HEK293 (cell line): ENCODE measurements around the gene ITGB5.

Experiments
- CTCF ChIA-PET: fragments of 350-600 bp; formaldehyde crosslinking; extraction: SDS; loops from one replicate; lab custom pipeline; 2021; ENCODE audit warnings: antibody characterized with exemption; lab: Yijun Ruan, JAX
- POLR2A ChIA-PET: fragments of 300-600 bp; formaldehyde crosslinking; extraction: SDS; loops from one replicate; lab custom pipeline; 2020; ENCODE audit warnings: antibody characterized with exemption, inconsistent platforms; lab: Yijun Ruan, JAX
- H3K27ac ChIP-seq: fragments of 200-500 bp; sonication (Bioruptor generic); 2 replicates; pipeline ENCODE4 v1.5.1; 2014; ENCODE audit warnings: low read depth, low read length, control low read depth, inconsistent platforms; ENCODE audit errors: extremely low read depth
- H3K36me3 ChIP-seq, 2 experiments: fragments of 200-500 bp in 1 of 2; sonication (Bioruptor generic) in 1 of 2; 1 replicate in 1 of 2; 2 replicates in 1 of 2; pipeline ENCODE4 v1.5.1; 2014 to 2017; ENCODE audit warnings: inconsistent platforms in 2 of 2, low read length in 2 of 2; ENCODE audit not compliant: control insufficient read depth in 2 of 2, insufficient read depth in 1 of 2
- H3K4me1 ChIP-seq: fragments of 200-500 bp; sonication (Bioruptor generic); 2 replicates; pipeline ENCODE4 v1.5.1; 2014; ENCODE audit warnings: mild to moderate bottlenecking, low read length, inconsistent platforms; ENCODE audit not compliant: control insufficient read depth, insufficient read depth
- H3K4me3 ChIP-seq: 2 replicates; pipeline ENCODE4 v1.5.1; 2011; ENCODE audit warnings: low read depth, mild to moderate bottlenecking, control low read depth, low read length, moderate library complexity
- H3K9me3 ChIP-seq: fragments of 200-500 bp; sonication (Bioruptor generic); 2 replicates; pipeline ENCODE4 v1.5.1; 2014; ENCODE audit warnings: low read depth, low read length, inconsistent platforms; ENCODE audit not compliant: control insufficient read depth, insufficient read depth
- GFI1B ChIP-seq: fragments of 450-650 bp; formaldehyde crosslinking; IDR thresholded peaks from 2 replicates; pipeline ENCODE4 v1.5.1; 2016; ENCODE audit warnings: missing biosample characterization, missing genetic modification characterization
- IKZF3 ChIP-seq: fragments of 450-650 bp; IDR thresholded peaks from 2 replicates; pipeline ENCODE4 v1.5.0; 2018; ENCODE audit warnings: missing biosample characterization, mild to moderate bottlenecking, missing genetic modification characterization, moderate library complexity
- KLF8 ChIP-seq: fragments of 450-650 bp; formaldehyde crosslinking; IDR thresholded peaks from 2 replicates; pipeline ENCODE4 v1.5.1; 2016; ENCODE audit warnings: missing biosample characterization, missing genetic modification characterization
- MEIS1 ChIP-seq: sonication (generic); formaldehyde crosslinking; IDR thresholded peaks from 2 replicates; pipeline ENCODE4 v1.8.1; 2022; ENCODE audit warnings: missing genetic modification reagents, mild to moderate bottlenecking, borderline replicate concordance
- TRIM28 ChIP-seq: IDR thresholded peaks from 2 replicates; pipeline ENCODE4 v1.6.1; 2011; ENCODE audit warnings: low read length, control low read depth, borderline replicate concordance
- ZBTB21 ChIP-seq: fragments of 450-650 bp; formaldehyde crosslinking; IDR thresholded peaks from 2 replicates; pipeline ENCODE4 v1.5.1; 2017; ENCODE audit warnings: missing biosample characterization, missing genetic modification characterization
- ZNF121 ChIP-seq: fragments of 450-650 bp; formaldehyde crosslinking; IDR thresholded peaks from 2 replicates; pipeline ENCODE4 v1.5.1; 2016; ENCODE audit warnings: missing biosample characterization, missing genetic modification characterization
- ZNF354C ChIP-seq: fragments of 450-650 bp; formaldehyde crosslinking; IDR thresholded peaks from 2 replicates; pipeline ENCODE4 v1.5.1; 2016; ENCODE audit warnings: missing biosample characterization, missing genetic modification characterization, low read depth, borderline replicate concordance
- ZNF362 ChIP-seq: fragments of 450-650 bp; formaldehyde crosslinking; IDR thresholded peaks from 2 replicates; pipeline ENCODE4 v1.5.1; 2016; ENCODE audit warnings: missing biosample characterization, missing genetic modification characterization
- ZNF391 ChIP-seq: fragments of 450-650 bp; formaldehyde crosslinking; IDR thresholded peaks from 2 replicates; pipeline ENCODE4 v1.5.1; 2016; ENCODE audit warnings: low read depth, missing biosample characterization, missing genetic modification characterization, borderline replicate concordance
- ZNF404 ChIP-seq: fragments of 450-650 bp; formaldehyde crosslinking; IDR thresholded peaks from 2 replicates; pipeline ENCODE4 v1.5.1; 2017; ENCODE audit warnings: missing biosample characterization, missing genetic modification characterization
- ZNF585B ChIP-seq: fragments of 450-650 bp; formaldehyde crosslinking; IDR thresholded peaks from 2 replicates; pipeline ENCODE4 v1.5.1; 2016; ENCODE audit warnings: missing biosample characterization, missing genetic modification characterization
- ZNF837 ChIP-seq: fragments of 450-650 bp; formaldehyde crosslinking; IDR thresholded peaks from 2 replicates; pipeline ENCODE4 v1.5.1; 2016; ENCODE audit warnings: missing biosample characterization, missing genetic modification characterization
- ZSCAN30 ChIP-seq: fragments of 450-650 bp; IDR thresholded peaks from 2 replicates; pipeline ENCODE4 v1.5.1; 2018; ENCODE audit warnings: missing biosample characterization, mild to moderate bottlenecking, missing genetic modification characterization, moderate library complexity
- ZXDB ChIP-seq: fragments of 450-650 bp; formaldehyde crosslinking; IDR thresholded peaks from 2 replicates; pipeline ENCODE4 v1.5.1; 2016; ENCODE audit warnings: missing biosample characterization, missing genetic modification characterization
- TF ChIP-seq, protein P1 (sequence below): fragments of 450-650 bp; formaldehyde crosslinking; IDR thresholded peaks from 2 replicates; pipeline ENCODE4 v1.5.0; 2017; ENCODE audit warnings: missing biosample characterization, missing genetic modification characterization, borderline replicate concordance

ITGB5 gene

GRCh38 chr3:124903896-124904834 lies 17.0 kb upstream of the ITGB5 start:
- Histone ChIP-seq H3K9me3 (no peaks in the 10 kb centered on the region), H3K4me1 (no peaks in the 10 kb centered on the region)
- CTCF ChIA-PET, result interaction anchor here (0.7 to 8.0 kb wide), 3 partner anchors 116 to 344 kb away, joined by 3 to 201 read pairs (median 3); no protein-coding TSS in a partner anchor
- TF ChIP-seq, protein P1, sequence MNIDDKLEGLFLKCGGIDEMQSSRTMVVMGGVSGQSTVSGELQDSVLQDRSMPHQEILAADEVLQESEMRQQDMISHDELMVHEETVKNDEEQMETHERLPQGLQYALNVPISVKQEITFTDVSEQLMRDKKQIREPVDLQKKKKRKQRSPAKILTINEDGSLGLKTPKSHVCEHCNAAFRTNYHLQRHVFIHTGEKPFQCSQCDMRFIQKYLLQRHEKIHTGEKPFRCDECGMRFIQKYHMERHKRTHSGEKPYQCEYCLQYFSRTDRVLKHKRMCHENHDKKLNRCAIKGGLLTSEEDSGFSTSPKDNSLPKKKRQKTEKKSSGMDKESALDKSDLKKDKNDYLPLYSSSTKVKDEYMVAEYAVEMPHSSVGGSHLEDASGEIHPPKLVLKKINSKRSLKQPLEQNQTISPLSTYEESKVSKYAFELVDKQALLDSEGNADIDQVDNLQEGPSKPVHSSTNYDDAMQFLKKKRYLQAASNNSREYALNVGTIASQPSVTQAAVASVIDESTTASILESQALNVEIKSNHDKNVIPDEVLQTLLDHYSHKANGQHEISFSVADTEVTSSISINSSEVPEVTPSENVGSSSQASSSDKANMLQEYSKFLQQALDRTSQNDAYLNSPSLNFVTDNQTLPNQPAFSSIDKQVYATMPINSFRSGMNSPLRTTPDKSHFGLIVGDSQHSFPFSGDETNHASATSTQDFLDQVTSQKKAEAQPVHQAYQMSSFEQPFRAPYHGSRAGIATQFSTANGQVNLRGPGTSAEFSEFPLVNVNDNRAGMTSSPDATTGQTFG (tag by site-specific recombination), result no peak
- TF ChIP-seq ZNF354C (tag by site-specific recombination) (no peak), KLF8 (no peak), MEIS1 (CRISPR knock-in tag) (no peak)
- TF ChIP-seq, all 188 proteins: peak for 0
- H3K36me3 ChIP-seq, result no peaks in the 10 kb centered on the region
- no peak overlapping the region for H3K27ac ChIP-seq
- no peak overlapping the region for H3K4me3 ChIP-seq
- POLR2A ChIA-PET, result interaction anchor here (1.3 kb wide), 1 partner anchor 143 kb away, joined by 5 read pairs; no protein-coding TSS in a partner anchor

GRCh38 chr3:124896824-124897526 lies 9.8 kb upstream of the ITGB5 start:
- POLR2A ChIA-PET, result interaction anchor here (0.7 kb wide), 1 partner anchor 53 kb away, joined by 5 read pairs; no protein-coding TSS in a partner anchor
- Histone ChIP-seq H3K9me3 (no peaks in the 10 kb centered on the region), H3K36me3 (no peaks in the 10 kb centered on the region), H3K27ac (no peak overlapping the region), H3K4me3 (no peak overlapping the region), H3K4me1 (no peaks in the 10 kb centered on the region)
- CTCF ChIA-PET, result interaction anchor here (1.1 kb wide), 1 partner anchor 136 kb away, joined by 4 read pairs; no protein-coding TSS in a partner anchor
- TF ChIP-seq ZBTB21 (tag by site-specific recombination) (no peak), ZNF121 (peak; percentile 74)

DNA sequence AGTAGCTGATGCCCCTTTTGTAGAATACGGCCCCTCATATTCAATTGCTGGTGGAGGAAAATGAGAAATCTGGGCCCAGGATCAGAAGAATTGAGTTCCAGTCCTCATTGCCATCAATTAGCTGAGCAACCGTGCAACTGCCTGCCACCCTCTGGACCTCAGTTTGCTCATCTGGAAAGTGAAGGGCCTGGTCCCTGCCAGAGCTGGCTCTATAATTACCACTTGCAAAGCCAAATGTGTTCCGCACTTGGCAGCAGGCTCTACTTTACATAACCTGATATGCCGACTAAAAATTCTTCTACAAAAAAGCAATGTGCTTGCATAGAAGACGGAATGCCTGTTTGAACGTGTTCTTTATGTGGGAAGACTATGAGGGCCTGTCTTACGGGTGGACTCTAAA lies 8.6 kb upstream of the ITGB5 start:
- POLR2A ChIA-PET, result interaction anchor here (1.3 kb wide), 1 partner anchor 8 kb away, joined by 4 read pairs; the partner anchor contains the start of gene ITGB5
- no peak for TF ChIP-seq ZNF404
- TF ChIP-seq TRIM28, result no peak
- no peak overlapping the region for H3K27ac ChIP-seq
- no peaks in the 10 kb centered on the region for H3K36me3 ChIP-seq
- H3K9me3 ChIP-seq, result no peaks in the 10 kb centered on the region
- CTCF ChIA-PET, result interaction anchor here (0.6 to 1.7 kb wide), 5 partner anchors 10 to 137 kb away, joined by 3 to 8 read pairs (median 3); no protein-coding TSS in a partner anchor
- H3K4me3 ChIP-seq, result no peak overlapping the region
- H3K4me1 ChIP-seq, result no peaks in the 10 kb centered on the region

- TF ChIP-seq ZNF585B (tag by site-specific recombination), result no peak
- TF ChIP-seq ZNF354C (tag by site-specific recombination), result no peak
- TF ChIP-seq ZNF837 (tag by site-specific recombination), result no peak
- no peak for TF ChIP-seq ZSCAN30
- no peak for TF ChIP-seq ZNF391 (tag by site-specific recombination)
- no peak for TF ChIP-seq ZNF362 (tag by site-specific recombination)
- TF ChIP-seq IKZF3 (tag by site-specific recombination), result no peak
- no peak for TF ChIP-seq ZXDB (tag by site-specific recombination)
- no peak for TF ChIP-seq GFI1B (tag by site-specific recombination)
- ChIA-PET POLR2A (interaction anchor here (1.2 kb wide), 1 partner anchor 122 kb away, joined by 3 read pairs; no protein-coding TSS in a partner anchor), CTCF (interaction anchor here (1.7 kb wide), 1 partner anchor 132 kb away, joined by 7 read pairs; no protein-coding TSS in a partner anchor)
- Histone ChIP-seq H3K9me3 (no peaks in the 10 kb centered on the region), H3K4me3 (no peak overlapping the region), H3K4me1 (no peaks in the 10 kb centered on the region), H3K36me3 (no peaks in the 10 kb centered on the region), H3K27ac (no peak overlapping the region)
Observed at GRCh38 chr3:124893526-124893925, 6.4 kb upstream of the ITGB5 start.
